ENCODE data around the gene CC2D2A.

CC2D2A gene

GRCh38 chr4:15551740-15552446 lies 82.2 kb downstream of the CC2D2A start:
- no peak for DNase-seq (ENCODE audit: low read depth)
- H3K4me3 ChIP-seq (ENCODE audit: low read depth, low read length), result no peak overlapping the region
- no peak for TF ChIP-seq CTCF (conservative IDR thresholded peaks at IDR 0.05; ENCODE audit: low read depth, low read length)

- H3K4me3 ChIP-seq (ENCODE audit: low read depth, low read length), result no peak overlapping the region
- TF ChIP-seq CTCF (conservative IDR thresholded peaks at IDR 0.05; ENCODE audit: low read depth, low read length), result no peak
- no peak for DNase-seq (ENCODE audit: low read depth)
Measured at GRCh38 chr4:15552557-15553362, 83.1 kb downstream of the CC2D2A start.

- TF ChIP-seq CTCF (conservative IDR thresholded peaks at IDR 0.05; ENCODE audit: low read depth, low read length), result no peak
- H3K4me3 ChIP-seq (ENCODE audit: low read depth, low read length), result no peak overlapping the region
- no peak for DNase-seq (ENCODE audit: low read depth)
Measured at GRCh38 chr4:15556511-15557092, 86.9 kb downstream of the CC2D2A start.

GRCh38 chr4:15557786-15558550 lies 88.3 kb downstream of the CC2D2A start:
- no peak for DNase-seq (ENCODE audit: low read depth)
- TF ChIP-seq CTCF (conservative IDR thresholded peaks at IDR 0.05; ENCODE audit: low read depth, low read length), result no peak

GRCh38 chr4:15558561-15558960 lies 88.9 kb downstream of the CC2D2A start:
- no peak for TF ChIP-seq CTCF (conservative IDR thresholded peaks at IDR 0.05; ENCODE audit: low read depth, low read length)
- no peak for DNase-seq (ENCODE audit: low read depth)
- no peak overlapping the region for H3K4me3 ChIP-seq (ENCODE audit: low read depth, low read length)

More at GRCh38 chr4:15557786-15558550, 88.3 kb downstream of the CC2D2A start:
- H3K4me3 ChIP-seq (ENCODE audit: low read depth, low read length), result no peak overlapping the region

GRCh38 chr4:15562114-15562513 lies 92.4 kb downstream of the CC2D2A start:
- no peak for DNase-seq (ENCODE audit: low read depth)
- no peak for TF ChIP-seq CTCF (conservative IDR thresholded peaks at IDR 0.05; ENCODE audit: low read depth, low read length)
- no peak overlapping the region for H3K4me3 ChIP-seq (ENCODE audit: low read depth, low read length)

Measured in choroid plexus epithelial cell (primary cell).